Karpas-422 (cell line): Measurements from ENCODE around the gene DGKD. TPM values are rescaled to one million over a fixed set of nuclear protein-coding genes. Genes with fewer than 3 reads are reported as not detected.

Experiments used
- DNase-seq: peaks from one replicate; pipeline ENCODE4 v3.0.0-alpha.2; 2015
- H2AFZ ChIP-seq: fragments of 200-600 bp; sonication (generic); 2 replicates; pipeline ENCODE4 v1.6.1; 2014; ENCODE audit warnings: antibody characterized with exemption, low read length, mixed read lengths
- H3K27ac ChIP-seq: fragments of 200-600 bp; sonication (generic); 2 replicates; pipeline ENCODE4 v1.5.1; 2014; ENCODE audit warnings: mild to moderate bottlenecking, low read length, moderate library complexity
- H3K27me3 ChIP-seq: fragments of 200-600 bp; sonication (generic); 2 replicates; pipeline ENCODE4 v1.6.1; 2014; ENCODE audit warnings: low read length, mixed read lengths
- H3K36me3 ChIP-seq: fragments of 200-600 bp; sonication (generic); 2 replicates; pipeline ENCODE4 v1.6.1; 2014; ENCODE audit warnings: low read length, mixed read lengths; ENCODE audit not compliant: insufficient read depth
- H3K4me1 ChIP-seq: fragments of 200-600 bp; sonication (generic); 2 replicates; pipeline ENCODE4 v1.6.1; 2014; ENCODE audit warnings: mild to moderate bottlenecking, low read length, mixed read lengths
- H3K4me2 ChIP-seq: fragments of 200-600 bp; sonication (generic); 2 replicates; pipeline ENCODE4 v1.6.1; 2014; ENCODE audit warnings: low read length, low read depth, mild to moderate bottlenecking; ENCODE audit not compliant: poor library complexity, severe bottlenecking
- H3K4me3 ChIP-seq: fragments of 200-600 bp; sonication (generic); 2 replicates; pipeline ENCODE4 v1.5.1; 2014; ENCODE audit warnings: mild to moderate bottlenecking, antibody characterized with exemption, low read length, mixed read lengths
- H3K79me2 ChIP-seq: fragments of 200-600 bp; sonication (generic); 2 replicates; pipeline ENCODE4 v1.6.1; 2014; ENCODE audit warnings: mild to moderate bottlenecking, low read length, mixed read lengths
- H3K9ac ChIP-seq: fragments of 200-600 bp; sonication (generic); 2 replicates; pipeline ENCODE4 v1.6.0; 2014; ENCODE audit warnings: low read length
- H3K9me2 ChIP-seq: fragments of 200-600 bp; sonication (generic), shearing (Covaris generic); replicated peaks from 2 replicates; pipeline ENCODE4 v1.6.0; 2014; ENCODE audit warnings: mild to moderate bottlenecking, low read length, moderate library complexity; ENCODE audit not compliant: insufficient read depth
- H3K9me3 ChIP-seq: fragments of 300-700, 200-600 bp; sonication (generic); 2 replicates; pipeline ENCODE4 v1.6.1; 2014; ENCODE audit warnings: low read length, mixed read lengths
- H4K20me1 ChIP-seq: fragments of 200-600 bp; sonication (generic); 2 replicates; pipeline ENCODE4 v1.6.1; 2014; ENCODE audit warnings: mild to moderate bottlenecking, antibody characterized with exemption, low read length, low read depth; ENCODE audit not compliant: insufficient read depth
- total RNA-seq: library from RNA; depleted of rRNA; stranded (reverse); fragments of >200 nt; shearing (Covaris generic); gene quantifications from 2 replicates; pipeline ENCODE4 v1.2.3, GENCODE V29; 2014; ENCODE audit warnings: low replicate concordance

The DGKD gene
- total RNA-seq, 1 experiment from 2014 or later, result 10.2 TPM

DNA sequence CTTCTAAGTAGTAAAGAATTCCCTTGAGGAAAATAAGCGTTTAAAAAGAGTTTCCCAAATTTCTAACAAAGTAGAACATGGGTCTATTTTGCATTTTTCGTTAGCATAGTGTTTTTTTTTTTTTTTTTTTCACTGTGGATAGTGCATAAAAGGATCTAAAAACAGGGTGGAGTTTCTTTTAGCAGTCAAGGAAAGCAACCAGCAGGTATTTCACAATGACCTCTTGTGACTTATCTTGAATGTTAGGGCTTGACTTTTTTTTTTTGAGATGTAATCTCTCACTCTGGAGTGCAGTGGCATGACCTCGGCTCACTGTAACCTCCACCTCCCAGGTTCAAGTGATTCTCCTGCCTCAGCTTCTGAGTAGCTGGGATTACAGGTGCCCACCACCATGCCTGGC is 14.9 kb upstream of the DGKD start:
- Histone ChIP-seq H3K4me2 (no peak overlapping the region), H4K20me1 (no peaks in the 10 kb centered on the region), H3K9me2 (no peaks in the 10 kb centered on the region), H3K4me1 (no peaks in the 10 kb centered on the region), H3K27me3 (no peaks in the 10 kb centered on the region), H3K9me3 (peaks cover 3% of the 10 kb centered on the region; the same call in 1 of the 2 replicates), H3K9ac (no peak overlapping the region), H3K4me3 (no peak overlapping the region), H3K27ac (no peak overlapping the region), H3K79me2 (no peaks in the 10 kb centered on the region), H3K36me3 (no peaks in the 10 kb centered on the region), H2AFZ (no peak overlapping the region)
- no peak for DNase-seq

DNA sequence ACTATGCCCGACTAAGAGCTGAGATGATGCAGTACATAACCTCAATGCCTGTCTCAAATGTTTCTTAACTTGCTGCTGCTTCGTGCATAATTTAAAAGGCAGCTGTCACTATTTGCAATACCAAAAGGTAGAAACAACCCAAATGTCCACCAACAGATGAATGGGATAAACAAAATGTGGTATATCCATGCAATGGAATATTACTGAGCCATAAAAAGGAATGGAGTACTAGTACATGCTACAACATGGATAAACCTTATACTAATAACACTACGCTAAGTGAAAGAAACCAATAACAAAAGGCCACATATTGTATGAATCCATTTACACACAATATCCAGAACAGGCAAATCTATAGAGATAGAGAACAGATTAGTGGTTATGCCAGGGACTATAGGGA is 13.0 kb upstream of the DGKD start:
- H2AFZ ChIP-seq, result no peak overlapping the region
- no peaks in the 10 kb centered on the region for H3K9me2 ChIP-seq
- H3K9ac ChIP-seq, result no peak overlapping the region
- H3K4me1 ChIP-seq, result no peaks in the 10 kb centered on the region
- H3K27ac ChIP-seq, result no peak overlapping the region
- no peak overlapping the region for H3K4me2 ChIP-seq
- H3K4me3 ChIP-seq, result no peak overlapping the region
- no peaks in the 10 kb centered on the region for H3K27me3 ChIP-seq
- H4K20me1 ChIP-seq, result no peaks in the 10 kb centered on the region
- no peak for DNase-seq
- H3K9me3 ChIP-seq, result peaks cover 3% of the 10 kb centered on the region; the same call in 1 of the 2 replicates
- H3K36me3 ChIP-seq, result no peaks in the 10 kb centered on the region
- no peaks in the 10 kb centered on the region for H3K79me2 ChIP-seq

DNA sequence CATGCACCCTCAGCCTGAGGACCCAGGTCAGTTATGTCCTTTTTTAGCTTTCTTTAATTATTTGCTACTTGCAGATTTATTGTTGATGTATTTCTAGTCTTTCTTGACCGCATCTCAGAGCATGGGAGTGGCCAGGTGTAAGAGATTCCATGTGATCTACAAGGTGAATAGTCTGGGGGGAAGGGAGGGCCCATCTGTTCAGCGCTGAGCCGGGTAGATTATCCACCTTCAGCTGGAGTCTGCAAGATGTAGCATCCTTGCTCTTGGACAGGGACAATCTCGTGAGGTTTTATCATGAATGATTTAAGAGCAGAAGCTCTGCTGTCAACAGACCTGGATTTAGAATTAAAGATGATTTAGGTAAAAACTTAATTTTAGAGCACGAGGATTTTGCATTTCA is 12.0 kb upstream of the DGKD start:
- no peak for DNase-seq
- Histone ChIP-seq H3K9ac (no peak overlapping the region), H3K9me2 (no peaks in the 10 kb centered on the region), H3K4me3 (no peak overlapping the region), H3K79me2 (no peaks in the 10 kb centered on the region), H3K36me3 (no peaks in the 10 kb centered on the region), H3K4me2 (no peak overlapping the region), H3K9me3 (peaks cover 3% of the 10 kb centered on the region; the same call in 1 of the 2 replicates), H3K4me1 (no peaks in the 10 kb centered on the region), H4K20me1 (no peaks in the 10 kb centered on the region), H3K27ac (no peak overlapping the region), H3K27me3 (no peaks in the 10 kb centered on the region), H2AFZ (no peak overlapping the region)

DNA sequence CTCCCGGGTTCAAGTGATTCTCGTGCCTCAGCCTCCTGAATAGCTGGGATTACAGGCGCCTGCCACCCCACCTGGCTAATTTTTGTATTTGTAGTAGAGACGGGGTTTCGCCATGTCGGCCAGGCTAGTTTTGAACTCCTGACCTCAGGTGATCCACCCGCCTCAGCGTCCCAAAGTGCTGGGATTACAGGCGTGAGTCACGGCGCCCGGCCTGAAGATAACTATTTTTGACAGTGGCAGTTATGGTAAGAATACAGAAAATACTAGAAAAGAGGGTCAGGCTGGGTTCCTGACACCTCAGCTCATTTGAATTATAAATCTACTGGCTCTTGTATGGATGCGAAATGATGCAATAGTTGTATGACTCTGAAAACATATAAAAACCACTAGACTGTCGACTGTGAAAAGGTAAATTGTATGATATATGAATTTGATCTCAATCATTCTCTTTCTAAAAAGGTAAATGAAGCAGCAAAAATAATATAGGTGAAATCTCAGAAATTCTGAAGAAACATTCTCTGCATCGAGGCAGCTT is 11.1 kb upstream of the DGKD start:
- Histone ChIP-seq H3K27me3 (no peaks in the 10 kb centered on the region), H2AFZ (no peak overlapping the region)

DNA sequence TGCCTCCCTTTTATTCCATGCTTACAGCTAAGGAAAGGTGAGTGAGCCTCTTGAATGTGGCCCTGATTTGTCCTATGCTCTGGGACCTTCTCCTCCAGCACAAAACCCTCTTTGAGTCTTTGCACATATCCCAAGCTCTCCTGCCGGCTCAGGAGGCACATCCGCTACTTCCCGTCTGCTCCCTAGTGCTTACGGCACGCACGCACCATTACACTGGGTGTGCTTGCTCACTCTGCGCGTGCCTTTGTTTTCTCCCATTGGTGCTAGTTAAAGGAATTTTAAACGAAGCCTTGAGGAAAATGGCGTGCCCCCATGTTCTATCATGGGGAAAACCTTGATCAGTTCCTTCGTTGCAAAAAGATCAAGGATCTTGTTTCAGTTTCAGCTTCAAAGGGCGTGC is 7.9 kb upstream of the DGKD start:
- peaks cover 11% of the 10 kb centered on the region for H3K4me1 ChIP-seq
- H3K27ac ChIP-seq, result no peak overlapping the region
- H3K79me2 ChIP-seq, result no peaks in the 10 kb centered on the region
- H3K9ac ChIP-seq, result no peak overlapping the region
- no peaks in the 10 kb centered on the region for H4K20me1 ChIP-seq
- H3K4me2 ChIP-seq, result no peak overlapping the region
- no peaks in the 10 kb centered on the region for H3K27me3 ChIP-seq
- no peak overlapping the region for H2AFZ ChIP-seq
- peaks cover 1% of the 10 kb centered on the region; the same call in 1 of the 2 replicates for H3K9me3 ChIP-seq
- no peak for DNase-seq
- no peak overlapping the region for H3K4me3 ChIP-seq
- no peaks in the 10 kb centered on the region for H3K36me3 ChIP-seq
- no peaks in the 10 kb centered on the region for H3K9me2 ChIP-seq

More for the DNA sequence above, 11.1 kb upstream of the DGKD start:
- Histone ChIP-seq H3K9me2 (no peaks in the 10 kb centered on the region), H3K4me2 (no peak overlapping the region), H3K4me1 (no peaks in the 10 kb centered on the region), H3K9me3 (peaks cover 3% of the 10 kb centered on the region; the same call in 1 of the 2 replicates), H3K36me3 (no peaks in the 10 kb centered on the region), H3K4me3 (no peak overlapping the region), H3K9ac (no peak overlapping the region), H3K27ac (no peak overlapping the region), H3K79me2 (no peaks in the 10 kb centered on the region), H4K20me1 (no peaks in the 10 kb centered on the region)
- DNase-seq, result no peak

DNA sequence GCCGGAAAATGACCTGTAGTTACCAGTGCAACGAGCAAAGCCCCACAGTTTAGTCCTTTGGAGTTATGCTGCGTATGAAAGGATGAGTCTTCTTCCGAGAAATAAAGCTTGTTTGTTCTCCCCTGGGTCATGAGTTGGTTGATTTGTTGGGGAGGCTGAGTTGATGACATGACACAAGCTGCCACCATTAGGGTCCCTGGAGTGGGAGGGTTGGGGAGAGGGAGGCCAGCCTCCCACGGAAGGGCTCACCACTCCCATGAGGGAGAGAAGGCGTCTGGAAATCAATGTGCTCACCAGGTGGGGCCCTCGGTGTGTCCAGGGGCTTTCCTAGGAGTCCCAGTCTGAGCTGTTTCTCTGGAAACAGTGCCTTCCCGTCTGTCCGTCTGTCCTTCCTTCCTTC is 7.4 kb upstream of the DGKD start:
- no peak overlapping the region for H3K4me3 ChIP-seq
- H3K27me3 ChIP-seq, result no peaks in the 10 kb centered on the region
- H3K9me3 ChIP-seq, result no peaks in the 10 kb centered on the region
- no peaks in the 10 kb centered on the region for H3K79me2 ChIP-seq
- no peak overlapping the region for H3K9ac ChIP-seq
- H3K27ac ChIP-seq, result no peak overlapping the region
- no peaks in the 10 kb centered on the region for H4K20me1 ChIP-seq
- no peak overlapping the region for H3K4me2 ChIP-seq
- no peak overlapping the region for H2AFZ ChIP-seq
- no peaks in the 10 kb centered on the region for H3K9me2 ChIP-seq
- H3K4me1 ChIP-seq, result peaks cover 11% of the 10 kb centered on the region
- DNase-seq, result no peak
- H3K36me3 ChIP-seq, result no peaks in the 10 kb centered on the region

DNA sequence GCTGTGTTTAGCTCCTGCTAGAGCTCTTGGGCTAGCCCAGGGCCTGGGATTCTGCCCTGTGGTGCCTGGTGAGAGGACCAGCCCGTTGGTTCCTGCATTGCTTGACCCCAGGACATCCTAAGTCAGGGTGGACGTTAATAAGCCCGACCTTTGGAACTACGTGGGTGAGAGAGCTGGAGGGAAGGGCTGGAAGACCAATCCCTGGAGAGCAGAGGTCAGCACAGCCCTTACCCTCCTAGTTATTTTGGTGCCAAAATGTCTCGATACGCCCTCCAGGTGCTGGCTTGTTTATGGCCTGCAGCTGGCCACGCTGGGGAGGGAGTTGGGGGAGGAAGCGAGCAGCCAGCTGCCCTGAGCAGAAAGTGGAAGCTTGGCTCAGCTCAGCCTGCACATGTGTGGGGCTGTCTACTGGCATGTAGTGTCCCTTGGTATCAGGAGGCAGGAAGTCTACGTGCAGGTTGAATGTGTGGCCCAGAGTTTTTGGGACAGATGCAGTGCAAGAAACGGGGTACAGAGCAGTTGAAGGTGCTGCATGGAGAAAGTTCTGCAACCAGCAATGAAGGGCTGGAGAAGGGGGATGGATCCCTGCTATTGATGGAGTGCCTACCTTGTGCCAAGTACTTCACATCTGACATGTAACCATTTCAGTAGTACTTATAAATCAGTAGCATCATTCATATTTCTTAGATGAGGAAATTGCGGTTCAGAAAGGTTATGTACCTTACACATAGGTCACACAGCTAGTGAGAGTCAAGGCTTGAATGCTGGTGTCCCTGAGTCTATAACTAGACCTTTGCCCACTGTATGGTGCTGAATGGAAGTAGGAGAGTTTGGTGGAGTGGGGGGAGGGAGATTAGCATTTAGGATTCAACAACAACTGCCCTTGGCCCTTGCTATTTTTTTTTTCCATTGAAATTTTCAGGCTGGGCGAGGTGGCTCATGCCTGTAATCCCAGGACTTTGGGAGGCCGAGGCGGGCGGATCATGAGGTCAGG is 5.0 kb upstream of the DGKD start:
- H3K9ac ChIP-seq, result no peak overlapping the region
- no peak overlapping the region for H3K4me3 ChIP-seq
- no peaks in the 10 kb centered on the region for H3K36me3 ChIP-seq
- H3K9me3 ChIP-seq, result no peaks in the 10 kb centered on the region
- H3K79me2 ChIP-seq, result no peaks in the 10 kb centered on the region
- H4K20me1 ChIP-seq, result no peaks in the 10 kb centered on the region
- H3K4me2 ChIP-seq, result no peak overlapping the region
- H3K27me3 ChIP-seq, result no peaks in the 10 kb centered on the region
- H2AFZ ChIP-seq, result no peak overlapping the region
- H3K4me1 ChIP-seq, result peaks cover 21% of the 10 kb centered on the region
- H3K27ac ChIP-seq, result no peak overlapping the region
- H3K9me2 ChIP-seq, result no peaks in the 10 kb centered on the region
- peak; percentile 64 for DNase-seq

DNA sequence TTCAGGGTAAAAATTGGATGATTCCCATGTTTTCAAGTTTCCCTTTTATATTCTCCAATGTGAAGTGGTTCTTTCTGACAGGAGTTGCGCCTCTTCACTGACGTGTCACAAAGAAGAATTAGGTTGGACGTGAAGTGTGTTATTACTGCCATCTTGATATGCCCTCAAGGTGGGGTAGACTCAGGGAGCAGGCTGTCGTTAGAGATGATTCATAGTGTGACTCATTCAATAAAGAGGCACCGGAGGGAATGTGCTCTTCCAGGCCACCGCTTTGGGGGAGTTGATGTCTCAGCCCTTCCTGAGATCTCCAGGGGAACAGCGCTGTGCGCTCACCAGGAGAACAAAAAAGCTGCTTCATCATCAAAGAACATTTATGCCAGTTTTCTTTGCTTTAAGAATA is 3.6 kb upstream of the DGKD start:
- no peak overlapping the region for H2AFZ ChIP-seq

More for the DNA sequence above, 3.6 kb upstream of the DGKD start:
- Histone ChIP-seq H3K27me3 (0 out of 2 replicates have a peak, but pooled peaks cover 3% of the 10 kb centered on the region), H3K79me2 (no peaks in the 10 kb centered on the region), H4K20me1 (peaks cover 7% of the 10 kb centered on the region; the same call in 1 of the 2 replicates), H3K9me2 (no peaks in the 10 kb centered on the region), H3K27ac (no peak overlapping the region), H3K36me3 (no peaks in the 10 kb centered on the region), H3K4me3 (no peak overlapping the region), H3K4me1 (peaks cover 30% of the 10 kb centered on the region), H3K9ac (no peak overlapping the region), H3K9me3 (no peaks in the 10 kb centered on the region), H3K4me2 (no peak overlapping the region)
- DNase-seq, result no peak
